COLO668 (cell line): ENCODE data around the gene GCFC2.

Source experiments
- DNase-seq: peaks from one replicate; lab custom pipeline; 2025; ENCODE audit not compliant: unreplicated experiment; lab: John Stamatoyannopoulos, UW

GCFC2 gene

DNA sequence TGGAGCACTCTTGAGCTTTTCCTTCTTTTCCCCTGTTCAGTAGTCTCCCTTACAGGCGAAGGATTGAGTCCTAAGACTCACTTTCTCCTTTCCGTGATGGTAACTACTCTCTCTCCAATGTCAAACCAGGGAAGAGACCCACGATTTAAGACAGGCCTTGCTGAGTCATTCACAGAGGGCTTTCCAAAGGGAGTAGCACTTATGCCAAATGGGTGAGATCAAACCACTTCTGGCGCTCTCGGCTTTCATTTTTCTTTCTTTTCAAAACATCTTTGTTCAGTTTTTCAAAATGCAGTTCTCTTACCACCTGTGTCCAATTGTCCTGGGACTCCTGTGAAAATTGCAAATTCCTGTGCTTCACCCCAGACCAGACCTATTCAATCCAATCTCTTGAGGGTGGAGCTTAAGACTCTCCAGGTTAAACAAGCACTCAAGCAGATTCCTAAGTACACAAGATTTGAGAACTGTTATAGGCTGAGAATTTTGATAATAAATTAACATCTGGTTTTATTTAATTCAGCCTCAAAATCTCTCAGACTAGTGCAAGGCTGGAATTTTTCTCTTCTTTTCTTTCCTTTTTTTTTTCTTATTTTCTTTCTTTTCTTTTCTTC is 78.5 kb downstream of the GCFC2 start:
- no peak for DNase-seq

DNA sequence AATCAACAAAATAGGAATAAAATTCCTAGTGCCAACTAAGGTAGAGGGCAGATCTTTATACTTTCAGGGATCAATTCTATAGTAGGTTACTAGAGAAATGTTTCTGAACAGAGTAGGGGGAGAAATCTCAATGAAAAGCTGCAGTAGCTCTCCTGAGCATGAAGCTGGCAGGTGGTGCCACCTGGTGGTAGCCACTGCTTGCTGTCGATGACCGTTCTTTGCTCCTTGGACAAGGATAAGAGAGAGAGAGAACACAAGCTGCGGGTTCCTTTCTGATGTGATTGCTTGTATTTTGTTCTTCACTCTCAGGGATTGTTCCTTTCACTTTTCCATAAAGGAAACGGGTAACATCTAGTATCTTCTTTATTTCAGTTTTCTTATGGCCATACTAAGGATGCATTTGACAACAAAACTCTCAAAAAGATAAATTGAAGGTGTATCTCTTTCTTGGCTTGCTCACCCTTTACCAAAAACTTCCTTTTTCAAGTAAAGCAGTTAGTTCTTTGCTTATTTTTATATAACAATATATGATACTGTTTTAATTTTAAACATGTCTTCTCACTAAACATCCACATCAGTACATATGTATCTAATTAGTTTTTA is 82.7 kb downstream of the GCFC2 start:
- DNase-seq, result peak; percentile 78

DNA sequence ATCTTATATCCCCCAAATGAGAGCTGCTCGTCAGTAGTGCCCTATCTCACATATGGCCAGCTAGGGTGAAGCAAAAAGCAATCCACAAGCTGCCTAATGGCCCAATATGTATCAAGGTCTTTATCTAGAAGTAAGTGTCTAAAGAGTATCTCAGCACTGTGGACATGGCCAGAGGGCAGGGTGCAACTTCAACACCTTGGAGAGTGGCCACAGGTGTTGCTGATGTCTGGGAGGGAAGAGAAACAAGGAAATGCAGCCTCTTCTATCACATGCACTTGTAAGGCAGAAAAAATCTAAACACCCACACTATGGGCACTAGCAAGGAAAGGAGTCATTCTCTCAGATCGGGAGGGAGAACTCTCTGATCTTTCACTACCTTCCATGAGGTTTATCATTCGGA is 87.8 kb downstream of the GCFC2 start:
- DNase-seq, result no peak

DNA sequence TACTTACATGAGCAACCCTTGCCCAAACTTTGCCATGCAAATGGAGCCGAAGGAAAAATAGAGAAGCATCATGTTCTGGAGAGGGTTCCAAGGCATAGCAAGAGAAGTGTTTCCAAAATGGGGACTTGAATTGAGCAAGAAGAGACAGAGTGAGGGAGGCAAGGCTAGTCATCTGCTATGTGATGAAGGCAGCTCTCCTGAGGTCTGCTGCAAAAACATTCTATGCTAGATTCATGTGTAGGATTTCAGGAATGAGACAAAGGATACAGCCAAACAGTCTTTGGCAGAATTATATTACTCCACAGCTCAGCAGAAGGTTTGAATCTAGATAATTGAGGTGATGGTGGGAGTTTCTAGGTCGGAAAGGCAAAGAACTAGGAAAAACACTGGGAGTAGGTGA is 88.2 kb downstream of the GCFC2 start:
- no peak for DNase-seq

DNA sequence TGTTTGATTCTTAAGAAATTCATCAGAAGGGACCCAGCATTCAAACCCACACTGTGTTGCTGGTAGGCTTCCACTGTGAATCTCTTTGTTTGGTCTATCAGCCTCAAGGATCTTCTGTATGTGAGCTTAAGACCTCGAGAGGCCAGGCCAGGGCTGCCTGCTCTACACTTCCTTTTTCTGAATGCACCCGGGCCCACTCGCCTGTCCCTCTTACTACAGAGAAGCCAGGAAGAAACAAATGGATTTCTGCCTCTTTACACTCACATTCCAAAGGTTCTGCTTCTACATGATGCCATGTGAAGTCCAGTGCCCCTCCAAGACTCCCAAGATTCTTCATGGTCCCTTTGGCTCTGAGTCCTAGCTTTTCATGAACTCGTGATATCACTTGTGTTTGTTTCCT is 89.5 kb downstream of the GCFC2 start:
- no peak for DNase-seq

DNA sequence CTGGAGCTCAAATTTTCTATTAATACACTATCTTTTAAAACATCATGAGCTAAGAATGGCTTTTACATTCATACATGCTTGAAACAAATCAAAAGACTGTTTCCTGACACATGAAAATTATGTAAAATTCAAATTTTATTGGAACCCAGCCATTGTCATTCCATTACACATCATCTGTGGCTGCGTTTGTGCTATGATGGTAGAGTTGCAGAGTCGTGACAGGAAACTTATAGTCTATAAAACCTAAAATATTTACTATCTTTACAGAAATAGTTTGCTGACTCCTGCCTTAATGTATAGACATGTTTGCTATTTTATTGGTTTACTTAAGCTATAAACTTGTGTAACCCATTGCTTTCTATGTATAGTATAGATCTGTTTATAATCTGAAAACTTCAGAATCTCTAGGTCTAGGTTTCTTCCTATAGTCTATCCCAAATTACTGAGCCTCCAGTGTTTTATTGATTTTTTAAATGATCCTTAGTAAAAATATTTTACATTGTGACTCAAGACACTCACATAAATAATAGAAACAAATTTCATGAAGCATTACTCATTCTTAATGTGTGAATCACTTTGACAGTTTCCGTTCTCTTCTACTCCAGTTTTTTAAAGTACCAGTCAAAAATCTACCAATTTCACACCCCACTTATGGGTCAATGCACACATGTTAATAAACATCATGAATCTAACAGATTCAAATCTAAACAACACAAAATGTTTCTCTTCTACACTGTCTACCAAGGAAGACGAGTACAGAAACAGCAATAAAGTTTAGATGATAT is 90.6 kb downstream of the GCFC2 start:
- no peak for DNase-seq

DNA sequence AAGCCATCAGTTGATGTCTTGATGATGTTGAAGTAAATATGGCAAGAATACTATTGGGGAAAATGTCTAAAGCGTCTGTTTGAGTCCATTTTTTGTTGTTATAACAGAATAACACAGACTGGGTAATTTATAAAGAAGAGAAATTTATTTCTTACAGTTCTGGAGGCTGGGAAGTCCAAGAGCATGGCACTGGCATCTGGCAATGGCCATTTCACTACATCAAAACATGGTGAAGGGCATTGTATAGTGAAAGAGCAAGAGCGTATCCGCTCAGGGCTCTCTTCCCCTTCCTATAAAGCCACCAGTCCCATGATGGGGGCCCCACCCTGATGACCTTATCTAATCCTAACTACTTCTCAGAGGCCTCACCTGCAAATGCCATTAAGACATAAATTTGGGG is 93.8 kb downstream of the GCFC2 start:
- DNase-seq, result no peak

DNA sequence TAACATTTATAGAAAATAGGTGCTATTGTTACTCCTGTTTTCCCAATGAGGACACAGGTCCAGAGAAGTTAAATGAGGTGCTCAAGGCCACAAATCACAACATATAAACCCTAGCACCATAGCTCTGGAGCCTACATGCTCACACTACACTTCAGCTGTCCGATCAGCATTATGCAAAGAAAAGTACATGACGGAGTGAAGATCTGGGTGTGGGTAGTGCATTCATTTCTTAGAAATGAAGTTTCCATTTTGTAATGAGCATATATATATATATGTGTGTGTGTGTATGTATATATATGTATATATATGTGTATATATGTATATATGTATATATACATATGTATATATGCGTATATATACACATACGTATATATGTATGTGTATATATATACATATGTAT is 94.3 kb downstream of the GCFC2 start:
- no peak for DNase-seq

DNA sequence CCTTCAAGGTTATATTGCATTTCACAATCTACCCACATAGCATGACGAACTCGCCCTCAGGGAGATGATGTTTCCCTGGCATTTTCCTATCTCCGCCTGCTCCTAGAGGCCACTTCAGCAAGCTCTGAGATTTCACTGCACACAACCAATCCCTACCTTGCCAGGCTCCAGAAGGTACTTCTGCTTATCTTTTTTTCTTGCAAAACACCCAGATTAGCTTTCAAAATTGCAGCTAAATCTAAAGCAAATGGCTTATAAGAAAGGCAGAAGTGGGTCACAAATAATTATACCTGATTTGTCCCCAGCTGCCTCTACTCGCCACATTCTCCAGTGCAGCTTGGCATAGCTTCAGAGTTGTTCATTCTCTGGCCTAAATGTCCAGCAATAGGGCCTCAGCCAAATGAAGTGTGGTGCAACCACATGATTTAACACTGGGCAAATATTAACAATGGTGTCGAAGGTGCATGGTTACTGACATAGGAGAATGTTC is 96.5 kb downstream of the GCFC2 start:
- DNase-seq, result no peak

DNA sequence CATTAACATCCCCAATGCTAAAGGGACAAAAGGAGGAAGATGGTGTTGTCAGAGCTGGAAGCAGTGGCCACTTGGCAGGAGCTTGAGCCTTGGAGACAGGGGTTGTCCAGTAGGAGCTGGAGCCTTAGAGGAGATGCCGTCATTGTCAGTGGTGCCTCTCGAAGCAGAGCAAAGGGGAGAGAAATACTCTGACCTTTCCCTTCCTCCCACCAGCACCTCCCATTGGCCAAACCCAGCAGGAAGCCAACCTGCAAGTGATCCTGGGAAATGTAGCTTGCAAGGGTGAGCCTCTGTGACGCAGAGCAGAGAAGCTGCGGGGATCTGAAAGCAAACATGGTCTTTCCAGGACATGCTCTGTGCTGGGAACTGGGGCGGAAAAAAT is 97.9 kb downstream of the GCFC2 start:
- no peak for DNase-seq
